Keratinocyte (primary cell): Measurements from ENCODE around the gene GCNT2.

Experiments
- CTCF ChIP-seq, 3 experiments: IDR thresholded peaks in 1 of 3; conservative IDR thresholded peaks in 1 of 3; optimal IDR thresholded peaks in 1 of 3; 2 replicates in 2 of 3; 3 replicates in 1 of 3; pipeline versions ENCODE3 to v1.5.1; 2011; ENCODE audit warnings: low read length in 3 of 3, mild to moderate bottlenecking in 3 of 3, moderate library complexity in 2 of 3, control low read depth in 1 of 3, inconsistent platforms in 1 of 3; ENCODE audit not compliant: insufficient read depth in 2 of 3; ENCODE audit errors: extremely low read depth in 1 of 3
- EZH2 ChIP-seq: IDR thresholded peaks from one replicate; pipeline ENCODE4 v1.6.1; 2012; ENCODE audit warnings: inconsistent platforms, mild to moderate bottlenecking, low read length, moderate library complexity

- TF ChIP-seq CTCF (optimal IDR thresholded peaks at IDR 0.05 in 1 of 3, IDR thresholded peaks at IDR 0.05 in 1 of 3, conservative IDR thresholded peaks at IDR 0.05 in 1 of 3; ENCODE audit: extremely low read depth in 1 of 3, insufficient read depth in 2 of 3, low read length in 3 of 3) (no peak), EZH2 (no peak)
These were observed 100.1 kb downstream of the GCNT2 start for GRCh38 chr6:10621213-10621612.
